GM10248 (cell line): ENCODE results near the gene CYP26B1.

Source experiments
- CTCF ChIA-PET: fragments of 300-600 bp; sonication (Branson Sonifier 250); formaldehyde crosslinking; extraction: SDS; loops from one replicate; lab custom pipeline; 2021; ENCODE audit warnings: antibody characterized with exemption; lab: Yijun Ruan, JAX
- POLR2A ChIA-PET: fragments of 350-650 bp; sonication (Branson Sonifier 250); formaldehyde crosslinking; extraction: SDS; loops from one replicate; lab custom pipeline; 2020; ENCODE audit warnings: antibody characterized with exemption; lab: Yijun Ruan, JAX
- DNase-seq: peaks from one replicate; pipeline ENCODE4 v3.0.0; 2012; ENCODE audit errors: extremely low spot score
- CTCF ChIP-seq: IDR thresholded peaks from 2 replicates; pipeline ENCODE4 v1.5.1; 2012; ENCODE audit warnings: mild to moderate bottlenecking, low read depth; ENCODE audit errors: extremely low read depth, missing control alignments, control extremely low read depth

Gene CYP26B1

GRCh38 chr2:72153026-72153791, 5.5 kb upstream of the CYP26B1 start:
- ChIA-PET POLR2A (no interaction called here), CTCF (interaction anchor here (1.4 to 7.7 kb wide), 5 partner anchors 9 to 601 kb away, joined by 4 to 75 read pairs (median 5); no protein-coding TSS in a partner anchor)
- no peak for DNase-seq
- TF ChIP-seq CTCF, result no peak

GRCh38 chr2:72150861-72151356, 3.2 kb upstream of the CYP26B1 start:
- no peak for DNase-seq
- CTCF ChIA-PET, result interaction anchor here (0.6 to 7.7 kb wide), 19 partner anchors 8 to 1203 kb away, joined by 3 to 75 read pairs (median 3); no protein-coding TSS in a partner anchor
- TF ChIP-seq CTCF, result no peak
- POLR2A ChIA-PET, result no interaction called here

- ChIA-PET CTCF (interaction anchor here (0.6 to 7.7 kb wide), 28 partner anchors 9 to 1203 kb away, joined by 3 to 75 read pairs (median 3); no protein-coding TSS in a partner anchor), POLR2A (no interaction called here)
- TF ChIP-seq CTCF, result peak; percentile 68
- DNase-seq, result peak; percentile 77
Measured at GRCh38 chr2:72150157-72150860, 2.6 kb upstream of the CYP26B1 start.

GRCh38 chr2:72149556-72150156, 2.0 kb upstream of the CYP26B1 start:
- ChIA-PET POLR2A (no interaction called here), CTCF (interaction anchor here (0.6 to 7.7 kb wide), 22 partner anchors 9 to 1202 kb away, joined by 3 to 75 read pairs (median 4); no protein-coding TSS in a partner anchor)
- no peak for TF ChIP-seq CTCF
- peak; percentile 16 for DNase-seq

- ChIA-PET POLR2A (no interaction called here), CTCF (interaction anchor here (1.2 to 7.7 kb wide), 3 partner anchors 11 to 602 kb away, joined by 4 to 75 read pairs (median 36); no protein-coding TSS in a partner anchor)
- DNase-seq, result peak; percentile 19
- TF ChIP-seq CTCF, result peak; percentile 2
Measured at GRCh38 chr2:72148837-72149555, 1.3 kb upstream of the CYP26B1 start.
